Uterus (tissue), 4 donors: Measurements from ENCODE around the gene NSD2. TPM values are rescaled to one million over a fixed set of nuclear protein-coding genes. Genes with fewer than 3 reads are reported as not detected.

ENCODE experiments used
- DNase-seq, 2 donors: peaks; one replicate each; pipeline ENCODE4 v3.0.0-alpha.2; 2019 to 2020
- H3K27ac ChIP-seq, 2 donors: fragments of 200-600 bp; sonication (generic); 1 replicate in 1 of 2; 2 replicates in 1 of 2; pipeline ENCODE4 v1.5.1; 2016 to 2018
- H3K27me3 ChIP-seq, 2 donors: fragments of 200-600 bp; sonication (generic); one replicate each; pipeline ENCODE4 v1.5.1; 2018 to 2019; ENCODE audit warnings: control low read depth in 1 of 2
- H3K36me3 ChIP-seq, 2 donors: fragments of 200-600 bp; sonication (generic); one replicate each; pipeline ENCODE4 v1.5.1; 2019; ENCODE audit warnings: control low read depth in 1 of 2
- H3K4me1 ChIP-seq, 2 donors: fragments of 200-600 bp; sonication (generic); one replicate each; pipeline ENCODE4 v1.5.1; 2018 to 2019; ENCODE audit warnings: control low read depth in 1 of 2
- H3K4me3 ChIP-seq, 2 donors: fragments of 200-600 bp; sonication (generic); 1 replicate in 1 of 2; 2 replicates in 1 of 2; pipeline ENCODE4 v1.5.1; 2018 to 2019; ENCODE audit warnings: mild to moderate bottlenecking in 1 of 2
- H3K9me3 ChIP-seq, 2 donors: fragments of 200-600 bp; sonication (generic); one replicate each; pipeline ENCODE4 v1.5.1; 2019; ENCODE audit warnings: control low read depth in 1 of 2
- CTCF ChIP-seq, 4 experiments: fragments of 200-600 bp in 2 of 4; fragments of 450-650 bp in 2 of 4; sonication (generic) in 2 of 4; IDR thresholded peaks; one replicate each; pipeline ENCODE4 v1.5.1; 2016 to 2019; ENCODE audit warnings: antibody characterized with exemption in 4 of 4, mild to moderate bottlenecking in 2 of 4, moderate library complexity in 1 of 4
- POLR2A ChIP-seq, 2 donors: fragments of 450-650 bp; IDR thresholded peaks; one replicate each; pipeline ENCODE4 v1.6.1; 2016; ENCODE audit warnings: antibody characterized with exemption in 2 of 2, mild to moderate bottlenecking in 1 of 2, moderate library complexity in 1 of 2
- intact Hi-C: fragments of 100-400 bp; cut with DNase I; formaldehyde crosslinking; loops from one replicate; pipeline ENCODE4 v1.15.1; 2023; ENCODE audit warnings: low total_unique reads
- total RNA-seq, 4 donors: library from RNA; depleted of rRNA in 3 of 4; stranded (reverse); fragments of >200 nt in 3 of 4; gene quantifications; one replicate each; pipeline versions ENCODE4 v1.1.0 to v1.2.4, GENCODE V29; 2014 to 2023
- donor health status: DM: yes; HTN: yes; CAD: no.

The NSD2 gene
- total RNA-seq, 4 donors from 2014 or later, result 10.3 to 75.3 (median 49.0) TPM

GRCh38 chr4:1990348-1990645, 119.1 kb downstream of the NSD2 start:
- Histone ChIP-seq H3K4me1 (no peaks in the 10 kb centered on the region), H3K36me3 (no peaks in the 10 kb centered on the region), H3K4me3 (no peak overlapping the region), H3K27me3 (no peaks in the 10 kb centered on the region), H3K9me3 (no peaks in the 10 kb centered on the region), H3K27ac (no peak overlapping the region)
- TF ChIP-seq POLR2A (IDR thresholded peaks at IDR 0.05) (no peak), CTCF (IDR thresholded peaks at IDR 0.05) (no peak)
- DNase-seq, result no peak
- intact Hi-C loops, result no loop called here

GRCh38 chr4:1990676-1991075, 119.5 kb downstream of the NSD2 start:
- Histone ChIP-seq H3K9me3 (no peaks in the 10 kb centered on the region), H3K36me3 (no peaks in the 10 kb centered on the region), H3K27me3 (no peaks in the 10 kb centered on the region), H3K4me3 (no peak overlapping the region), H3K27ac (no peak overlapping the region), H3K4me1 (no peaks in the 10 kb centered on the region)
- TF ChIP-seq CTCF (IDR thresholded peaks at IDR 0.05) (no peak), POLR2A (IDR thresholded peaks at IDR 0.05) (no peak)
- intact Hi-C loops, result no loop called here
- no peak for DNase-seq

- DNase-seq, result no peak
- Histone ChIP-seq H3K4me3 (no peak overlapping the region), H3K9me3 (no peaks in the 10 kb centered on the region), H3K36me3 (no peaks in the 10 kb centered on the region), H3K4me1 (no peaks in the 10 kb centered on the region), H3K27ac (no peak overlapping the region), H3K27me3 (no peaks in the 10 kb centered on the region)
- intact Hi-C loops, result no loop called here
- TF ChIP-seq POLR2A (IDR thresholded peaks at IDR 0.05), result no peak
- TF ChIP-seq CTCF (IDR thresholded peaks at IDR 0.05), result no peak
Observed at GRCh38 chr4:1991087-1991486, 119.9 kb downstream of the NSD2 start.

GRCh38 chr4:1991596-1992434, 120.6 kb downstream of the NSD2 start:
- intact Hi-C loops, result no loop called here
- TF ChIP-seq POLR2A (IDR thresholded peaks at IDR 0.05) (no peak), CTCF (IDR thresholded peaks at IDR 0.05) (no peak)
- H3K27ac ChIP-seq, result no peak overlapping the region
- no peak overlapping the region for H3K4me3 ChIP-seq
- no peaks in the 10 kb centered on the region for H3K4me1 ChIP-seq
- no peaks in the 10 kb centered on the region for H3K27me3 ChIP-seq
- no peaks in the 10 kb centered on the region for H3K36me3 ChIP-seq
- H3K9me3 ChIP-seq, result no peaks in the 10 kb centered on the region
- DNase-seq, result no peak

- H3K27me3 ChIP-seq, result no peaks in the 10 kb centered on the region
- peaks cover 0 to 6% of the 10 kb centered on the region in 2 donors for H3K9me3 ChIP-seq
- no peak for DNase-seq
- no peaks in the 10 kb centered on the region for H3K36me3 ChIP-seq
- no peaks in the 10 kb centered on the region for H3K4me1 ChIP-seq
- no peak overlapping the region for H3K4me3 ChIP-seq
- TF ChIP-seq CTCF (IDR thresholded peaks at IDR 0.05) (no peak), POLR2A (IDR thresholded peaks at IDR 0.05) (no peak)
- no peak overlapping the region for H3K27ac ChIP-seq
- intact Hi-C loops, result no loop called here
Observed at GRCh38 chr4:1992468-1993168, 121.4 kb downstream of the NSD2 start.
